ENCODE data around the gene EIF5.

GRCh38 chr14:103334644-103335622, 896 bp downstream of the EIF5 start:
- TF ChIP-seq POLR2A (IDR thresholded peaks at IDR 0.05; ENCODE audit: borderline replicate concordance, extremely low read depth, insufficient read depth, insufficient read length) (no peak), ZBTB33 (IDR thresholded peaks at IDR 0.05; ENCODE audit: extremely low read depth, insufficient replicate concordance, low read length) (no peak), MAX (IDR thresholded peaks at IDR 0.05) (no peak)

Measured in HCT116 (cell line).